ENCODE data around the gene NAALADL2. TPM values are rescaled to one million over a fixed set of nuclear protein-coding genes. Genes with fewer than 3 reads are reported as not detected.

Gene NAALADL2
- total and polyA plus RNA-seq, 7 donors, result 0.56 to 3.3 (median 1.6) TPM

GRCh38 chr3:175374705-175375104 is 515.6 kb downstream of the NAALADL2 start:
- ATAC-seq (no peak), DNase-seq (no peak)
- no peak overlapping the region for H3K27ac ChIP-seq
- 94 to 100% (median 96%) methylated on average over 1 of the region's 1 CpG for WGBS, 3 donors
- no peaks in the 10 kb centered on the region for H3K4me1 ChIP-seq
- H3K36me3 ChIP-seq (ENCODE audit: insufficient read depth in 1 of 2, low read depth in 1 of 2), result no peaks in the 10 kb centered on the region
- intact Hi-C loops (cut with DNase I), result no loop called here
- H3K4me3 ChIP-seq, result no peak overlapping the region
- TF ChIP-seq CTCF (IDR thresholded peaks at IDR 0.05), result no peak
- no peaks in the 10 kb centered on the region for H3K9me3 ChIP-seq
- H3K27me3 ChIP-seq (ENCODE audit: insufficient read depth in 3 of 3, low read length in 2 of 3), result no peaks in the 10 kb centered on the region

- 73 to 96% (median 89%) methylated on average over 2 of the region's 2 CpGs for WGBS, 3 donors
- Histone ChIP-seq H3K36me3 (ENCODE audit: insufficient read depth in 1 of 2, low read depth in 1 of 2) (no peaks in the 10 kb centered on the region), H3K4me3 (no peak overlapping the region), H3K27me3 (ENCODE audit: insufficient read depth in 3 of 3, low read length in 2 of 3) (no peaks in the 10 kb centered on the region), H3K9me3 (no peaks in the 10 kb centered on the region), H3K27ac (no peak overlapping the region), H3K4me1 (no peaks in the 10 kb centered on the region)
- no peak for DNase-seq
- no peak for TF ChIP-seq CTCF (IDR thresholded peaks at IDR 0.05)
- ATAC-seq, result no peak
- intact Hi-C loops (cut with DNase I), result no loop called here
Measured at GRCh38 chr3:175378348-175378747, 519.2 kb downstream of the NAALADL2 start.

- Histone ChIP-seq H3K9me3 (no peaks in the 10 kb centered on the region), H3K4me1 (no peaks in the 10 kb centered on the region), H3K4me3 (no peak overlapping the region), H3K27me3 (ENCODE audit: insufficient read depth in 3 of 3, low read length in 2 of 3) (no peaks in the 10 kb centered on the region), H3K27ac (no peak overlapping the region), H3K36me3 (ENCODE audit: insufficient read depth in 1 of 2, low read depth in 1 of 2) (no peaks in the 10 kb centered on the region)
- DNase-seq, result no peak
- WGBS, 3 donors, result 87 to 90% (median 89%) methylated on average over 4 of the region's 4 CpGs
- no peak for TF ChIP-seq CTCF (IDR thresholded peaks at IDR 0.05)
- ATAC-seq, result no peak
- intact Hi-C loops (cut with DNase I), result loop anchor here in 1 of 2 donors (5.0 kb wide), 1 partner anchor 194 kb away; no protein-coding TSS in a partner anchor
Measured at GRCh38 chr3:175381685-175382084, 522.6 kb downstream of the NAALADL2 start.

- H3K4me1 ChIP-seq, result no peaks in the 10 kb centered on the region
- no peak overlapping the region for H3K4me3 ChIP-seq
- H3K36me3 ChIP-seq (ENCODE audit: insufficient read depth in 1 of 2, low read depth in 1 of 2), result no peaks in the 10 kb centered on the region
- 66 to 78% (median 76%) methylated on average over 1 of the region's 1 CpG for WGBS, 3 donors
- H3K27ac ChIP-seq, result no peak overlapping the region
- TF ChIP-seq CTCF (IDR thresholded peaks at IDR 0.05), result no peak
- DNase-seq, result no peak
- no peak for ATAC-seq
- H3K9me3 ChIP-seq, result no peaks in the 10 kb centered on the region
- no peaks in the 10 kb centered on the region for H3K27me3 ChIP-seq (ENCODE audit: insufficient read depth in 3 of 3, low read length in 2 of 3)
- intact Hi-C loops (cut with DNase I), result loop anchor here in 1 of 2 donors (5.0 kb wide), 1 partner anchor 196 kb away; no protein-coding TSS in a partner anchor
Measured at GRCh38 chr3:175383371-175383770, 524.2 kb downstream of the NAALADL2 start.

GRCh38 chr3:175383813-175384212 is 524.7 kb downstream of the NAALADL2 start:
- ATAC-seq, result no peak
- no peaks in the 10 kb centered on the region for H3K9me3 ChIP-seq
- no peak for DNase-seq
- no peaks in the 10 kb centered on the region for H3K4me1 ChIP-seq
- no peak overlapping the region for H3K27ac ChIP-seq
- H3K4me3 ChIP-seq, result no peak overlapping the region
- 55 to 61% (median 55%) methylated on average over 3 of the region's 3 CpGs for WGBS, 3 donors
- H3K36me3 ChIP-seq (ENCODE audit: insufficient read depth in 1 of 2, low read depth in 1 of 2), result no peaks in the 10 kb centered on the region
- H3K27me3 ChIP-seq (ENCODE audit: insufficient read depth in 3 of 3, low read length in 2 of 3), result no peaks in the 10 kb centered on the region
- TF ChIP-seq CTCF (IDR thresholded peaks at IDR 0.05), result no peak
- intact Hi-C loops (cut with DNase I), result loop anchor here in 1 of 2 donors (5.0 kb wide), 1 partner anchor 197 kb away; no protein-coding TSS in a partner anchor

Measured in psoas muscle (tissue), 8 donors.